Myocyte (in vitro differentiated cells): ENCODE data around the gene INSL3. TPM values are rescaled to one million over a fixed set of nuclear protein-coding genes. Genes with fewer than 3 reads are reported as not detected.

Source experiments
- DNase-seq: peaks from one replicate; pipeline ENCODE4 v3.0.0-alpha.2; 2012; ENCODE audit warnings: low read depth
- total RNA-seq: library from RNA; depleted of rRNA; stranded (reverse); fragments of >200 nt; gene quantifications from 2 replicates; pipeline ENCODE4 v1.2.3, GENCODE V29; 2014

Gene INSL3
- total RNA-seq, 1 donor from 2014 or later: not detected

- no peak for DNase-seq
These were observed 26.4 kb upstream of the INSL3 start, which contains the start of gene JAK3 for GRCh38 chr19:17847538-17848366. Gene JAK3, minus strand, starts transcription at chr19:17847982. Its CDS starts 3,565 bp downstream, at chr19:17844417.

- DNase-seq: no peak
These were observed 24.8 kb upstream of the INSL3 start for GRCh38 chr19:17846146-17846545.

- DNase-seq: no peak
These were observed 22.7 kb upstream of the INSL3 start for GRCh38 chr19:17843908-17844490.

GRCh38 chr19:17843292-17843827, 22.0 kb upstream of the INSL3 start:
- no peak for DNase-seq

GRCh38 chr19:17842663-17843291, 21.5 kb upstream of the INSL3 start:
- DNase-seq: no peak

- no peak for DNase-seq
These were observed 20.7 kb upstream of the INSL3 start for GRCh38 chr19:17841810-17842662.

- no peak for DNase-seq
These were observed 20.1 kb upstream of the INSL3 start for GRCh38 chr19:17841371-17841809.

GRCh38 chr19:17840019-17840418, 18.7 kb upstream of the INSL3 start:
- no peak for DNase-seq

- no peak for DNase-seq
These were observed 16.7 kb upstream of the INSL3 start for GRCh38 chr19:17837972-17838371.

GRCh38 chr19:17836530-17836929, 15.2 kb upstream of the INSL3 start:
- no peak for DNase-seq

- no peak for DNase-seq
These were observed 14.1 kb upstream of the INSL3 start for GRCh38 chr19:17835182-17836006.

- no peak for DNase-seq
These were observed 13.2 kb upstream of the INSL3 start for GRCh38 chr19:17834350-17835181.

GRCh38 chr19:17832443-17833208, 11.3 kb upstream of the INSL3 start:
- no peak for DNase-seq

- no peak for DNase-seq
These were observed 10.1 kb upstream of the INSL3 start for GRCh38 chr19:17831419-17831888.

GRCh38 chr19:17830567-17831418, 9.5 kb upstream of the INSL3 start:
- DNase-seq: no peak

- no peak for DNase-seq
These were observed 8.7 kb upstream of the INSL3 start for GRCh38 chr19:17829855-17830566.
